Measurements from ENCODE around the gene CLRN1. TPM values are rescaled to one million over a fixed set of nuclear protein-coding genes. Genes with fewer than 3 reads are reported as not detected.

The CLRN1 gene
- total RNA-seq (not detected), polyA plus RNA-seq (not detected)
- long read RNA-seq, donor 1: 0 reads
- long read RNA-seq, donor 2: 0 reads
- long read RNA-seq, donor 3: 0 reads
- long read RNA-seq, donor 4: 0 reads

- ATAC-seq (no peak), DNase-seq (no peak)
- H3K4me3 ChIP-seq (ENCODE audit: low read length): no peak within 1 kb of the TSS
- 51% methylated on average over 18 of the region's 18 CpGs for WGBS
- intact Hi-C loops (cut with DNase I): no loop called here
- H3K4me1 ChIP-seq (ENCODE audit: control insufficient read depth, insufficient read depth, low read length): no peaks in the 10 kb centered on the region
- no peak within 1 kb of the TSS for H3K27ac ChIP-seq (ENCODE audit: low read length)
- H3K9me3 ChIP-seq (ENCODE audit: control insufficient read depth, low read length): no peaks in the 10 kb centered on the region
- no peaks in the 10 kb centered on the region for H3K27me3 ChIP-seq (ENCODE audit: control insufficient read depth, insufficient read depth)
These were observed at the start of gene CLRN1 for GRCh38 chr3:150972366-150973071. TSS of gene CLRN1 (minus strand) at chr3:150972727. CDS start at chr3:150972708, 19 bp downstream.

- Histone ChIP-seq H3K27me3 (ENCODE audit: control insufficient read depth, insufficient read depth) (no peaks in the 10 kb centered on the region), H3K4me1 (ENCODE audit: control insufficient read depth, insufficient read depth, low read length) (no peaks in the 10 kb centered on the region), H3K27ac (ENCODE audit: low read length) (no peak overlapping the region), H3K4me3 (ENCODE audit: low read length) (no peak overlapping the region), H3K9me3 (ENCODE audit: control insufficient read depth, low read length) (no peaks in the 10 kb centered on the region)
- 70% methylated on average over 2 of the region's 2 CpGs for WGBS
- no peak for DNase-seq
- intact Hi-C loops (cut with DNase I): no loop called here
- no peak for ATAC-seq
These were observed 43.9 kb upstream of the CLRN1 start for GRCh38 chr3:151016478-151016795.

- DNase-seq: no peak
- Histone ChIP-seq H3K4me1 (ENCODE audit: control insufficient read depth, insufficient read depth, low read length) (no peaks in the 10 kb centered on the region), H3K9me3 (ENCODE audit: control insufficient read depth, low read length) (no peaks in the 10 kb centered on the region), H3K27me3 (ENCODE audit: control insufficient read depth, insufficient read depth) (no peaks in the 10 kb centered on the region), H3K4me3 (ENCODE audit: low read length) (no peak overlapping the region), H3K27ac (ENCODE audit: low read length) (no peak overlapping the region)
- WGBS: 49% methylated on average over 3 of the region's 3 CpGs
- intact Hi-C loops (cut with DNase I): no loop called here
- ATAC-seq: no peak
These were observed 43.4 kb upstream of the CLRN1 start for GRCh38 chr3:151015767-151016477.

GRCh38 chr3:151015181-151015580 is 42.7 kb upstream of the CLRN1 start:
- ATAC-seq (no peak), DNase-seq (no peak)
- H3K27me3 ChIP-seq (ENCODE audit: control insufficient read depth, insufficient read depth): no peaks in the 10 kb centered on the region
- no peaks in the 10 kb centered on the region for H3K9me3 ChIP-seq (ENCODE audit: control insufficient read depth, low read length)
- intact Hi-C loops (cut with DNase I): no loop called here
- no peak overlapping the region for H3K27ac ChIP-seq (ENCODE audit: low read length)
- H3K4me1 ChIP-seq (ENCODE audit: control insufficient read depth, insufficient read depth, low read length): no peaks in the 10 kb centered on the region
- 87% methylated on average over 5 of the region's 5 CpGs for WGBS
- no peak overlapping the region for H3K4me3 ChIP-seq (ENCODE audit: low read length)

GRCh38 chr3:151014501-151015018 is 42.0 kb upstream of the CLRN1 start:
- Histone ChIP-seq H3K4me1 (ENCODE audit: control insufficient read depth, insufficient read depth, low read length) (no peaks in the 10 kb centered on the region), H3K27ac (ENCODE audit: low read length) (no peak overlapping the region), H3K4me3 (ENCODE audit: low read length) (no peak overlapping the region), H3K27me3 (ENCODE audit: control insufficient read depth, insufficient read depth) (no peaks in the 10 kb centered on the region), H3K9me3 (ENCODE audit: control insufficient read depth, low read length) (no peaks in the 10 kb centered on the region)
- intact Hi-C loops (cut with DNase I): no loop called here
- WGBS: 57% methylated on average over 4 of the region's 4 CpGs
- ATAC-seq (no peak), DNase-seq (no peak)

- H3K4me1 ChIP-seq (ENCODE audit: control insufficient read depth, insufficient read depth, low read length): no peaks in the 10 kb centered on the region
- 79% methylated on average over 3 of the region's 3 CpGs for WGBS
- intact Hi-C loops (cut with DNase I): no loop called here
- no peaks in the 10 kb centered on the region for H3K9me3 ChIP-seq (ENCODE audit: control insufficient read depth, low read length)
- DNase-seq (no peak), ATAC-seq (no peak)
- H3K27ac ChIP-seq (ENCODE audit: low read length): no peak overlapping the region
- no peak overlapping the region for H3K4me3 ChIP-seq (ENCODE audit: low read length)
- no peaks in the 10 kb centered on the region for H3K27me3 ChIP-seq (ENCODE audit: control insufficient read depth, insufficient read depth)
These were observed 40.2 kb upstream of the CLRN1 start for GRCh38 chr3:151012753-151013152.

GRCh38 chr3:151011427-151011826 is 38.9 kb upstream of the CLRN1 start:
- Histone ChIP-seq H3K27ac (ENCODE audit: low read length) (no peak overlapping the region), H3K4me3 (ENCODE audit: low read length) (no peak overlapping the region), H3K4me1 (ENCODE audit: control insufficient read depth, insufficient read depth, low read length) (no peaks in the 10 kb centered on the region), H3K9me3 (ENCODE audit: control insufficient read depth, low read length) (no peaks in the 10 kb centered on the region), H3K27me3 (ENCODE audit: control insufficient read depth, insufficient read depth) (no peaks in the 10 kb centered on the region)
- intact Hi-C loops (cut with DNase I): no loop called here
- ATAC-seq (no peak), DNase-seq (no peak)
- 25% methylated on average over 4 of the region's 4 CpGs for WGBS

- DNase-seq (no peak), ATAC-seq (no peak)
- H3K27me3 ChIP-seq (ENCODE audit: control insufficient read depth, insufficient read depth): no peaks in the 10 kb centered on the region
- no peak overlapping the region for H3K4me3 ChIP-seq (ENCODE audit: low read length)
- H3K9me3 ChIP-seq (ENCODE audit: control insufficient read depth, low read length): no peaks in the 10 kb centered on the region
- intact Hi-C loops (cut with DNase I): no loop called here
- H3K4me1 ChIP-seq (ENCODE audit: control insufficient read depth, insufficient read depth, low read length): no peaks in the 10 kb centered on the region
- 80% methylated on average over 4 of the region's 4 CpGs for WGBS
- H3K27ac ChIP-seq (ENCODE audit: low read length): no peak overlapping the region
These were observed 37.5 kb upstream of the CLRN1 start for GRCh38 chr3:151009981-151010380.

- intact Hi-C loops (cut with DNase I): no loop called here
- Histone ChIP-seq H3K27ac (ENCODE audit: low read length) (no peak overlapping the region), H3K4me3 (ENCODE audit: low read length) (no peak overlapping the region), H3K27me3 (ENCODE audit: control insufficient read depth, insufficient read depth) (no peaks in the 10 kb centered on the region), H3K9me3 (ENCODE audit: control insufficient read depth, low read length) (no peaks in the 10 kb centered on the region), H3K4me1 (ENCODE audit: control insufficient read depth, insufficient read depth, low read length) (no peaks in the 10 kb centered on the region)
- DNase-seq (no peak), ATAC-seq (no peak)
- 91% methylated on average over 5 of the region's 5 CpGs for WGBS
These were observed 36.9 kb upstream of the CLRN1 start for GRCh38 chr3:151009430-151009829.

GRCh38 chr3:151008699-151009098 is 36.2 kb upstream of the CLRN1 start:
- no peak overlapping the region for H3K4me3 ChIP-seq (ENCODE audit: low read length)
- H3K27me3 ChIP-seq (ENCODE audit: control insufficient read depth, insufficient read depth): no peaks in the 10 kb centered on the region
- H3K9me3 ChIP-seq (ENCODE audit: control insufficient read depth, low read length): no peaks in the 10 kb centered on the region
- no peak for ATAC-seq
- intact Hi-C loops (cut with DNase I): no loop called here
- 29% methylated on average over 2 of the region's 2 CpGs for WGBS
- H3K27ac ChIP-seq (ENCODE audit: low read length): no peak overlapping the region
- no peaks in the 10 kb centered on the region for H3K4me1 ChIP-seq (ENCODE audit: control insufficient read depth, insufficient read depth, low read length)
- no peak for DNase-seq

- ATAC-seq (no peak), DNase-seq (no peak)
- intact Hi-C loops (cut with DNase I): no loop called here
- Histone ChIP-seq H3K9me3 (ENCODE audit: control insufficient read depth, low read length) (no peaks in the 10 kb centered on the region), H3K27me3 (ENCODE audit: control insufficient read depth, insufficient read depth) (no peaks in the 10 kb centered on the region), H3K4me1 (ENCODE audit: control insufficient read depth, insufficient read depth, low read length) (no peaks in the 10 kb centered on the region), H3K4me3 (ENCODE audit: low read length) (no peak overlapping the region), H3K27ac (ENCODE audit: low read length) (no peak overlapping the region)
- 88% methylated on average over 2 of the region's 2 CpGs for WGBS
These were observed 31.2 kb upstream of the CLRN1 start for GRCh38 chr3:151003768-151004134.
